Mesothelial cell of epicardium (in vitro differentiated cells): Measurements from ENCODE around the gene OR1M1. TPM values are rescaled to one million over a fixed set of nuclear protein-coding genes. Genes with fewer than 3 reads are reported as not detected.
"Not testable (repeated sequence)": the region's sequence is repeated elsewhere in the genome, so short reads cannot be mapped to it uniquely, and the experiment has no call there.

Experiments
- DNase-seq, 2 experiments: peaks; one replicate each; pipeline ENCODE4 v3.0.0; 2021; ENCODE audit warnings: low spot score in 2 of 2; ENCODE audit not compliant: unreplicated experiment in 2 of 2
- H3K27ac Mint-ChIP-seq: 2 replicates; pipeline ENCODE4 v1.8.0; 2021; ENCODE audit warnings: mixed read lengths
- H3K27me3 Mint-ChIP-seq: 2 replicates; pipeline ENCODE4 v1.8.0; 2021; ENCODE audit warnings: low read depth, mixed read lengths
- H3K36me3 Mint-ChIP-seq: 2 replicates; pipeline ENCODE4 v1.8.0; 2021; ENCODE audit warnings: mixed read lengths
- H3K4me1 Mint-ChIP-seq: 2 replicates; pipeline ENCODE4 v1.8.0; 2021; ENCODE audit warnings: mixed read lengths
- H3K4me3 Mint-ChIP-seq: 2 replicates; pipeline ENCODE4 v1.8.0; 2021; ENCODE audit warnings: mild to moderate bottlenecking, moderate library complexity, mixed read lengths
- H3K9me3 Mint-ChIP-seq: 2 replicates; pipeline ENCODE4 v1.8.0; 2021; ENCODE audit warnings: mixed read lengths
- total RNA-seq: library from RNA; stranded (reverse); gene quantifications from 3 replicates; pipeline ENCODE4 v1.2.1, GENCODE V29; 2021
- TF ChIP-seq, protein P1 (sequence below): fragments of 200-600 bp; sonication (generic); IDR thresholded peaks from one replicate; pipeline ENCODE4 v1.5.0; 2021; ENCODE audit warnings: antibody characterized with exemption; ENCODE audit not compliant: unreplicated experiment

Gene OR1M1
- total RNA-seq, 1 donor from 2014 or later = not detected

DNA sequence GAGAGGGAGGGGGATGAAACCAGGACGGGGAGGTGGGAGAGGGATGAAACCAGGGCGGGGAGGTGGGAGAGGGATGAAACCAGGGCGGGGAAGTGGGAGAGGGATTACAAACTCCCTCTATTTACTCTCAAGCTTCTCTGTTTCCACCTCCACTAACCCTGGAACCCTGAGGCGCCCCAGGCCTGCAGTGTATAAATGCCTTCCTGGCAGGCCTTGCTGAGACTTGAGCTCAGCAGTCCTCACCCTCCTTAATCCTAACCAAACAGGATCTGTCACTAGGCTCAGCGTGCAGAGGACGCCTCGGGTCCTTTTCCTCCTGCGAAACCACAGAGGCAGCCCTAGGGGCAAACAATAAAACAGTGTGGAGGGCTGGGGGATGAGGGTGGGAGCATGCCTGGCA, 32.1 kb upstream of the OR1M1 start:
- Mint-ChIP-seq H3K9me3 (no peaks in the 10 kb centered on the region), H3K4me3 (no peak overlapping the region), H3K4me1 (peaks cover 32% of the 10 kb centered on the region), H3K27ac (peak overlapping the region; percentile 86), H3K27me3 (peaks cover 2% of the 10 kb centered on the region), H3K36me3 (no peaks in the 10 kb centered on the region)
- TF ChIP-seq, protein P1, sequence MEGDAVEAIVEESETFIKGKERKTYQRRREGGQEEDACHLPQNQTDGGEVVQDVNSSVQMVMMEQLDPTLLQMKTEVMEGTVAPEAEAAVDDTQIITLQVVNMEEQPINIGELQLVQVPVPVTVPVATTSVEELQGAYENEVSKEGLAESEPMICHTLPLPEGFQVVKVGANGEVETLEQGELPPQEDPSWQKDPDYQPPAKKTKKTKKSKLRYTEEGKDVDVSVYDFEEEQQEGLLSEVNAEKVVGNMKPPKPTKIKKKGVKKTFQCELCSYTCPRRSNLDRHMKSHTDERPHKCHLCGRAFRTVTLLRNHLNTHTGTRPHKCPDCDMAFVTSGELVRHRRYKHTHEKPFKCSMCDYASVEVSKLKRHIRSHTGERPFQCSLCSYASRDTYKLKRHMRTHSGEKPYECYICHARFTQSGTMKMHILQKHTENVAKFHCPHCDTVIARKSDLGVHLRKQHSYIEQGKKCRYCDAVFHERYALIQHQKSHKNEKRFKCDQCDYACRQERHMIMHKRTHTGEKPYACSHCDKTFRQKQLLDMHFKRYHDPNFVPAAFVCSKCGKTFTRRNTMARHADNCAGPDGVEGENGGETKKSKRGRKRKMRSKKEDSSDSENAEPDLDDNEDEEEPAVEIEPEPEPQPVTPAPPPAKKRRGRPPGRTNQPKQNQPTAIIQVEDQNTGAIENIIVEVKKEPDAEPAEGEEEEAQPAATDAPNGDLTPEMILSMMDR = no peak
- peak; percentile 31 to 56 for DNase-seq

DNA sequence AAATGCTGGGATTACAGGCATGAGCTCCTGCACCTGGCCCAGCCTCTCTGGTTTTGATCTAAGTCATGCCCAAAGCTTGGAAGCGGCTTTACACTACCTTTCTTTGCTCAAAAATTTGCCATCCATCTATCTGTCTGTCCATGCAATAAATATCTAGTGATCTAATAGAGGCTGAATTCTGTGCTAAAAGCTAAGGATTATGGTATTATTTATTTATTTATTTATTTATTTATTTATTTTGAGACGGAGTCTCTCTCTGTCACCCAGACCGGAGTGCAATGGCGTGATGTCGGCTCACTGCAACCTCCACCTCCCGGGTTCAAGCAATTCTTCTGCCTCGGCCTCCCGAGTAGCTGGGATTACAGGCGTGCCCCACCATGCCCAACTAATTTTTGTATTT, 30.7 kb upstream of the OR1M1 start:
- not testable (repeated sequence) for H3K36me3 Mint-ChIP-seq, H3K4me3 Mint-ChIP-seq, DNase-seq, H3K27me3 Mint-ChIP-seq, H3K27ac Mint-ChIP-seq, H3K9me3 Mint-ChIP-seq
- H3K4me1 Mint-ChIP-seq = peaks cover 36% of the 10 kb centered on the region

- Mint-ChIP-seq H3K27ac (no peak overlapping the region), H3K4me3 (no peak overlapping the region), H3K4me1 (peaks cover 36% of the 10 kb centered on the region), H3K27me3 (peaks cover 2% of the 10 kb centered on the region), H3K36me3 (no peaks in the 10 kb centered on the region), H3K9me3 (no peaks in the 10 kb centered on the region)
- no peak for DNase-seq
- TF ChIP-seq, protein P1 = no peak
Observed at GRCh38 chr19:9057505-9058258, 29.2 kb upstream of the OR1M1 start.

- H3K27me3 Mint-ChIP-seq = peaks cover 2% of the 10 kb centered on the region
- peaks cover 34% of the 10 kb centered on the region for H3K4me1 Mint-ChIP-seq
- TF ChIP-seq, protein P1 = no peak
- no peaks in the 10 kb centered on the region for H3K9me3 Mint-ChIP-seq
- DNase-seq = no peak
- H3K4me3 Mint-ChIP-seq = no peak overlapping the region
- peak overlapping the region; percentile 84 for H3K27ac Mint-ChIP-seq
- no peaks in the 10 kb centered on the region for H3K36me3 Mint-ChIP-seq
Observed at GRCh38 chr19:9058905-9059667, 27.8 kb upstream of the OR1M1 start.

GRCh38 chr19:9060564-9061340, 26.1 kb upstream of the OR1M1 start:
- Mint-ChIP-seq H3K36me3 (no peaks in the 10 kb centered on the region), H3K27me3 (no peaks in the 10 kb centered on the region)
- DNase-seq = no peak

More at GRCh38 chr19:9060564-9061340, 26.1 kb upstream of the OR1M1 start:
- Mint-ChIP-seq H3K4me1 (peaks cover 18% of the 10 kb centered on the region), H3K27ac (peak overlapping the region; percentile 78), H3K9me3 (no peaks in the 10 kb centered on the region), H3K4me3 (no peak overlapping the region)
- TF ChIP-seq, protein P1 = no peak
